Esophagus squamous epithelium (tissue), 5 donors: ENCODE measurements around the gene MACIR. TPM values are rescaled to one million over a fixed set of nuclear protein-coding genes. Genes with fewer than 3 reads are reported as not detected.

Source experiments
- DNase-seq: peaks from one replicate; lab custom pipeline; 2025; lab: John Stamatoyannopoulos, UW
- H3K27ac ChIP-seq, 4 donors: fragments of 200-600 bp; sonication (generic); one replicate each; pipeline ENCODE4 v1.5.1; 2016 to 2019; ENCODE audit warnings: mild to moderate bottlenecking in 1 of 4
- H3K27me3 ChIP-seq, 4 donors: fragments of 200-600 bp; sonication (generic); 1 replicate in 3 of 4; 2 replicates in 1 of 4; pipeline versions ENCODE4 v1.5.1 to v1.6.0; 2017 to 2021; ENCODE audit warnings: antibody characterized with exemption in 1 of 4
- H3K36me3 ChIP-seq, 3 donors: fragments of 200-600 bp; sonication (generic); one replicate each; pipeline ENCODE4 v1.5.1; 2016 to 2019
- H3K4me1 ChIP-seq, 3 donors: fragments of 200-600 bp; sonication (generic); one replicate each; pipeline ENCODE4 v1.5.1; 2017 to 2019
- H3K4me3 ChIP-seq, 4 donors: fragments of 200-600 bp; sonication (generic); 1 replicate in 3 of 4; 2 replicates in 1 of 4; pipeline ENCODE4 v1.5.1; 2016 to 2019; ENCODE audit warnings: mild to moderate bottlenecking in 2 of 4, moderate library complexity in 1 of 4
- H3K9me3 ChIP-seq, 3 donors: fragments of 200-600 bp; sonication (generic); one replicate each; pipeline ENCODE4 v1.5.1; 2016 to 2019
- POLR2A ChIP-seq, 4 donors: fragments of 450-650 bp; IDR thresholded peaks; one replicate each; pipeline ENCODE4 v1.6.1; 2017; ENCODE audit warnings: antibody characterized with exemption in 4 of 4, mild to moderate bottlenecking in 4 of 4, moderate library complexity in 3 of 4
- WGBS, 2 donors: methylation state at CpG; one replicate each; pipeline ENCODE4 v1.1.5; 2018; 5-methylcytosine and 5-hydroxymethylcytosine counted together
- intact Hi-C: fragments of 100-400 bp; cut with DNase I; formaldehyde crosslinking; loops from one replicate; pipeline ENCODE4 v1.15.0; 2022
- total RNA-seq, 4 donors: library from RNA; depleted of rRNA; stranded (reverse); fragments of >200 nt; gene quantifications; one replicate each; pipeline ENCODE4 v1.1.0, GENCODE V29; 2016
- TF ChIP-seq, protein P1 (sequence below), 6 experiments: fragments of 450-650 bp in 4 of 6; fragments of 200-600 bp in 2 of 6; sonication (generic) in 2 of 6; IDR thresholded peaks; one replicate each; pipeline ENCODE4 v1.5.1; 2016 to 2019; ENCODE audit warnings: antibody characterized with exemption in 6 of 6, mild to moderate bottlenecking in 4 of 6, moderate library complexity in 4 of 6
- donor health status: DM: yes; HTN: yes; CAD: no.

The MACIR gene
- total RNA-seq, 4 donors from 2014 or later, result 2.3 to 10.1 (median 6.2) TPM

- H3K9me3 ChIP-seq, result no peaks in the 10 kb centered on the region
- no peak overlapping the region for H3K4me3 ChIP-seq
- 45 to 87% methylated on average over 4 to 5 of the region's 11 CpGs for WGBS, 2 donors
- no peaks in the 10 kb centered on the region for H3K4me1 ChIP-seq
- peaks cover 0 to 8% (median 0%) of the 10 kb centered on the region in 4 donors for H3K27me3 ChIP-seq
- no peak overlapping the region for H3K27ac ChIP-seq
- no peak for TF ChIP-seq POLR2A (IDR thresholded peaks at IDR 0.05)
- TF ChIP-seq, protein P1, sequence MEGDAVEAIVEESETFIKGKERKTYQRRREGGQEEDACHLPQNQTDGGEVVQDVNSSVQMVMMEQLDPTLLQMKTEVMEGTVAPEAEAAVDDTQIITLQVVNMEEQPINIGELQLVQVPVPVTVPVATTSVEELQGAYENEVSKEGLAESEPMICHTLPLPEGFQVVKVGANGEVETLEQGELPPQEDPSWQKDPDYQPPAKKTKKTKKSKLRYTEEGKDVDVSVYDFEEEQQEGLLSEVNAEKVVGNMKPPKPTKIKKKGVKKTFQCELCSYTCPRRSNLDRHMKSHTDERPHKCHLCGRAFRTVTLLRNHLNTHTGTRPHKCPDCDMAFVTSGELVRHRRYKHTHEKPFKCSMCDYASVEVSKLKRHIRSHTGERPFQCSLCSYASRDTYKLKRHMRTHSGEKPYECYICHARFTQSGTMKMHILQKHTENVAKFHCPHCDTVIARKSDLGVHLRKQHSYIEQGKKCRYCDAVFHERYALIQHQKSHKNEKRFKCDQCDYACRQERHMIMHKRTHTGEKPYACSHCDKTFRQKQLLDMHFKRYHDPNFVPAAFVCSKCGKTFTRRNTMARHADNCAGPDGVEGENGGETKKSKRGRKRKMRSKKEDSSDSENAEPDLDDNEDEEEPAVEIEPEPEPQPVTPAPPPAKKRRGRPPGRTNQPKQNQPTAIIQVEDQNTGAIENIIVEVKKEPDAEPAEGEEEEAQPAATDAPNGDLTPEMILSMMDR (IDR thresholded peaks at IDR 0.05), result peak; percentile 25 to 74 (median 52)
- no peak for DNase-seq
- intact Hi-C loops, result loop anchor here (10.0 kb wide), 1 partner anchor 690 kb away; no protein-coding TSS in a partner anchor
- no peaks in the 10 kb centered on the region for H3K36me3 ChIP-seq
Observed at GRCh38 chr5:103224118-103224893, 34.3 kb upstream of the MACIR start.

DNA sequence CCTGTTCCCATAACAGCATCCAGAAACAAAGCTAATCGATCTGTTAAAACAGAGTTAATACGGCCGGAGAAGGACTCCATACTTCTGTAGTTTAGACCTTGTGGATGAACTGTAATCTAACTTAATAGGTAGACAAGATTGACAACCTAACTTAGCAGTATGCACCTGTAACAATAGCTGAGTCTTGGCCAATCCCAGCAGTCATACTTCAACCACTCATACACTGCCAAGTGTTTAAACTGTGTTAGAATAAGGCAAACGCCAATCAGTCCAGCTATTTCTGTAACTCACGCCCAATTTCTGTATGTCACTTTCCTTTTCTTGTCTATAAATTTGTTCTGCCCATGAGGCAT is 33.7 kb upstream of the MACIR start:
- TF ChIP-seq, protein P1 (IDR thresholded peaks at IDR 0.05), result no peak
- no peak for TF ChIP-seq POLR2A (IDR thresholded peaks at IDR 0.05)
- intact Hi-C loops, result loop anchor here (10.0 kb wide), 1 partner anchor 690 kb away; no protein-coding TSS in a partner anchor
- Histone ChIP-seq H3K36me3 (no peaks in the 10 kb centered on the region), H3K4me3 (no peak overlapping the region), H3K9me3 (no peaks in the 10 kb centered on the region), H3K27ac (no peak overlapping the region), H3K27me3 (peaks cover 0 to 8% (median 0%) of the 10 kb centered on the region in 4 donors), H3K4me1 (no peaks in the 10 kb centered on the region)
- 78% methylated on average over 5 of the region's 5 CpGs for WGBS, 2 donors
- DNase-seq, result no peak

- H3K4me3 ChIP-seq, result no peak overlapping the region
- H3K36me3 ChIP-seq, result no peaks in the 10 kb centered on the region
- H3K27ac ChIP-seq, result no peak overlapping the region
- intact Hi-C loops, result loop anchor here (10.0 kb wide), 1 partner anchor 693 kb away; no protein-coding TSS in a partner anchor
- TF ChIP-seq POLR2A (IDR thresholded peaks at IDR 0.05), result no peak
- TF ChIP-seq, protein P1 (IDR thresholded peaks at IDR 0.05), result no peak
- DNase-seq, result no peak
- peaks cover 0 to 8% (median 0%) of the 10 kb centered on the region in 4 donors for H3K27me3 ChIP-seq
- no peaks in the 10 kb centered on the region for H3K9me3 ChIP-seq
- H3K4me1 ChIP-seq, result no peaks in the 10 kb centered on the region
- 72 to 79% methylated on average over 5 of the region's 5 CpGs for WGBS, 2 donors
Observed at GRCh38 chr5:103228061-103228460, 30.5 kb upstream of the MACIR start.

GRCh38 chr5:103228588-103228987 is 30.0 kb upstream of the MACIR start:
- H3K27ac ChIP-seq, result no peak overlapping the region
- H3K4me3 ChIP-seq, result no peak overlapping the region
- no peak for DNase-seq
- 46 to 58% methylated on average over 1 of the region's 1 CpG for WGBS, 2 donors
- TF ChIP-seq, protein P1 (IDR thresholded peaks at IDR 0.05), result no peak
- TF ChIP-seq POLR2A (IDR thresholded peaks at IDR 0.05), result no peak
- no peaks in the 10 kb centered on the region for H3K4me1 ChIP-seq
- H3K36me3 ChIP-seq, result no peaks in the 10 kb centered on the region
- intact Hi-C loops, result loop anchor here (10.0 kb wide), 1 partner anchor 694 kb away; no protein-coding TSS in a partner anchor
- H3K9me3 ChIP-seq, result no peaks in the 10 kb centered on the region
- H3K27me3 ChIP-seq, result peaks cover 0 to 8% (median 0%) of the 10 kb centered on the region in 4 donors

- no peak overlapping the region for H3K27ac ChIP-seq
- H3K27me3 ChIP-seq, result no peaks in the 10 kb centered on the region
- TF ChIP-seq POLR2A (IDR thresholded peaks at IDR 0.05), result no peak
- TF ChIP-seq, protein P1 (IDR thresholded peaks at IDR 0.05), result peak; percentile 39 to 80 (median 68)
- H3K9me3 ChIP-seq, result no peaks in the 10 kb centered on the region
- intact Hi-C loops, result loop anchor here (5.0 kb wide), 1 partner anchor 245 kb away; no protein-coding TSS in a partner anchor
- no peaks in the 10 kb centered on the region for H3K4me1 ChIP-seq
- no peak overlapping the region for H3K4me3 ChIP-seq
- no peak for DNase-seq
- 75 to 82% methylated on average over 7 of the region's 7 CpGs for WGBS, 2 donors
- no peaks in the 10 kb centered on the region for H3K36me3 ChIP-seq
Observed at GRCh38 chr5:103232393-103232999, 26.1 kb upstream of the MACIR start.
